Hepatic stellate cell (primary cell): Measurements from ENCODE around the gene KCNQ1.

Experiments used
- DNase-seq: peaks from one replicate; pipeline ENCODE4 v3.0.0; 2011; ENCODE audit warnings: low spot score

KCNQ1 gene

DNA sequence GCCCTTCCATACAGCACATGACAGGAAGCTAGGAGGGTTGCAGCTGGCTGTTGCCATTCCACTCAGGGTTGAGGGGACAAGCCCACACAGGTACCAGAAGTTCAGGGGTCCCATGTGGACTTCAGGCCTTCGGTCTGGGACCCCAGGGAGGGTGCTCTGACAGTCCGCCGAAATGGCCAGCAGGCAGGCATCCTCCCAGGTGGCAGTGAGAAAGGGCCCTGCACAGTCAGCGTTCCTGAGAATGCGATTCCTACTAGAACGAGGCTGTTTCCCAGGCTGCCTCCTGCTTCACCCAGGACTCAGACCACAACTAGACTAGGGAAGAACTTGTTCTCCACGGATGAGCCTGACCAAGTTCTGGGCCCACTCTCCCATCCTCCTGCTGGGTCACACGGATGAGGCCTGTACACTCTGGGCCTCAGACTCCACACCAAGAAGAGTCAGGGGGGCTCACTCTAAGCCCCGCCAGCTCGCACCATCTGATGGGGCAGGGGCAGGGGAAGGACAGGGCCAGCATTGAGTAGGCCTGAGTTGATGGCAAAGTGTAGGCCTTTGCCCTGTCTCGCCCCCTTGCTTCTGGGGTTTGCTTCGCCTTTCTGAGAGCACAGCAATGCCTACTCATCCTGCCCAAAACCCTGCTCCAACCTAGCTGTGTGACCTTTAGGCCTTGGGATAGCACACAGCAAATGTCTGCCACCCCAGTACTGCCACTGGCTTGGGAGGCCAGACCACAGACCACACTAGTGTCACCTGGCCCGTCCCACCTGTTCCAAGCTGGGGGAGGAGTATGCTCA, 241.0 kb downstream of the KCNQ1 start:
- no peak for DNase-seq

DNA sequence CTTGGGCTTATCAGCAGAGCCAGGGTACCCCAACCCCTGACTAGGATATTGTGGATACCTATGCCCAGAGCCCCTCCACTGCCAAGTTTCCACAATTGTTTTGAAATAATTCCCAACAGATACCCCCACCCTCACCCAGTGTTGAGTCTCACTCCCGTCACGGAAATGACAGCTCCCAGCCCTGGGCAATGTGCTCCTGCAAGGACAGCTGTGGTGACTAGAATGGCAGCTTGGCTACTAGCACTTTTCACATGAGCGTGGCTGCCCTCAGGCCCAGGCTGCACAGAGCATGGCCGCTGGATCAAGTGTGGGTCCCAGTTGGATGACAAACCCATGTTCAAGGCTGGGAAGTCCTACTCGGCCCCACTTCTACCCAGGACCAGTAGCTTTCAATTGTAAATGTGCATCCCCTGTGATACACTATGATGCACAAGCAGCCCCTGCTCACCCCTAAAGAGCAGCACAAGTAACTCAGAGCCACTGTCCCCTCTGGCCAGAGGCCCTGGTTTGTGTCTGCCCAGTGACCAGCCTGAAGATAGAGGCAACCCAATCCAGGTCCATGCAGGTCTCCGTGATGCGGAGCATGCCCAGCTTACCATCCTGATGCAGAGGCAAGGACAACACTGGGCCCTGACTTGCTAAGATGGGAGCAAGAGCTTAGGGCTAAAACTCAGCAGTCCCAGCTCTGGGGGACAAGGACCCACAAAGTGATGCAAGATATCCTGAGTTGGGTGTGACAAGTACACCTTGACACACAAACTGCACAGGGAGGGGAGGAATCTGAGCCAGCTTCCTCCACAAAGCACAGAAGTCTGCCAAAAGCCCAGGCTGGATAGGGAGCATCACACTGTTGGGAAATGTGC, 241.8 kb downstream of the KCNQ1 start:
- no peak for DNase-seq

DNA sequence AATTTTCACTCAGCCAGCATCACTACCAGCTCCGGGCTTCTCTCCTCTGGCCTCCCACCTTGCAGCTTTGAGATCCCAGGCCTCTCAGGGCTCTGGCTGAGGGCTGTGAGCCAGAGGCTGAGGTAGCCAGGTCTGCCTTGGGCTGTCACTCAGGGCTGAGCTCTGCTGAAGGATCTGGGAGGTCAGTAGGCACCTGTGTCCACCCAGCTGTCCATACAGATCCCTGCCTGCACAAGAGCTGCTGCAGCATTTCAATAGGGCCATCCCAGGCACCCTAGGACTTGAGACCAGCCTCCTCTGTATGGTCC, 242.4 kb downstream of the KCNQ1 start:
- DNase-seq: no peak

DNA sequence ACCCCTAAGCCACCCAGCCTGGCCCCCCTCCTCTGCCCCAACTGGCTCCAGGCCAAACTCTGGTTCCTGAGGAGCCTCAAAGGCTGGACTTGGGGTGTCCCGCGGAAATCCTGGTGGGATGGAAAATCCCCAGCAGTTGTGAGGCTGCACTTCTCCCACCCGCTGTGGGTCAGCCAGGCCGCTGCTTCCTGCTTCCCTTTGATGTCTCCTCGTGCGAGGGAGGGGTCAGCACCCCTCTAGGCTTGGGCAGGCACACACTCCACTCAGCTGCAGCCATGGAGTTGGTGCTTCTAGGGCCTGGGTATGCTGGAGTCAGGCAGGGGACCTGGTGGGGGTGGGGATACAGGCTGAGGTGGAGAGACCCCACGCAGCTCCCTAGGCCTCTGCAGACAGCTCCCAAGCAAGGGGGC, 243.0 kb downstream of the KCNQ1 start:
- DNase-seq: no peak

DNA sequence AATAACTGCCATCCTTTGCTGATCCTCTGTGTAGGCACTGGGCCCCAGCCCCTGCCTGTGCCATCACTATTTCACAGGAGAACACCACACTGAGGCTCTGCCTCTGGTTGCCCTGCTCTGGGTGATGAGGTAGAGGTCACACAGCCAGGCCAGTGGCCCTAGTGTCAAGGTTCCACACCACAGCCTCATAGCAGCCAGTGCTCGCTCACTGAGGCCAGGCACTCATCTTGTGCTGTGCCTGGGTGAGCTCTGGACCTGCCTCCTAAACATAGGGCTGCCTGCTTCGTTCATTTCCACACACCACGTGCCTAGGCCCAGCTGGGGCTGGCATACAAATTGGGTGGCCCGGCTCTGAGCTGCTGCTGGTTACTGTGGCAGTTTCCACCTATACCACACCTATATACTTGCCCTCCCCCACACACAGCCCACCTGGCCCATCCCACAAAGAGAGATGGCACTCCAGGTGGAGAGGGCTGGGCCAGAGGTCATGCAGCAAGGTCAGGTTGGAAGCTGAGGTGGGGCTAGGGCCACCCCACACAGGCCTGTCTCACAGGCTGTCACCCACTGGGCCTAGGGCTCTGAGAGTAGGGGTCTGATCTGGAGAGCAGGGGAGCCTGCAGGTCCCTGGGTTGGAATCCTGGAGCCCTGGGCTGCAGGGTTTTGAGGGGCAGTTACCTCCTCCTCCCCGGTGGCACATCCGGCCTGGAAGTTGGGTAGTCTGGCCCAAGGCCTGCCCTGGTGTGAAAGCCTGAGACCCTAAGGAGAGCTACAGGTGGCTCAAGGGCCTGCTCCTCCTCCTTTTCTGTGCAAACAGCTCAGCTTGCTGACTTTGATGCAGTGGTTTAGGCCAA, 243.8 kb downstream of the KCNQ1 start:
- no peak for DNase-seq

DNA sequence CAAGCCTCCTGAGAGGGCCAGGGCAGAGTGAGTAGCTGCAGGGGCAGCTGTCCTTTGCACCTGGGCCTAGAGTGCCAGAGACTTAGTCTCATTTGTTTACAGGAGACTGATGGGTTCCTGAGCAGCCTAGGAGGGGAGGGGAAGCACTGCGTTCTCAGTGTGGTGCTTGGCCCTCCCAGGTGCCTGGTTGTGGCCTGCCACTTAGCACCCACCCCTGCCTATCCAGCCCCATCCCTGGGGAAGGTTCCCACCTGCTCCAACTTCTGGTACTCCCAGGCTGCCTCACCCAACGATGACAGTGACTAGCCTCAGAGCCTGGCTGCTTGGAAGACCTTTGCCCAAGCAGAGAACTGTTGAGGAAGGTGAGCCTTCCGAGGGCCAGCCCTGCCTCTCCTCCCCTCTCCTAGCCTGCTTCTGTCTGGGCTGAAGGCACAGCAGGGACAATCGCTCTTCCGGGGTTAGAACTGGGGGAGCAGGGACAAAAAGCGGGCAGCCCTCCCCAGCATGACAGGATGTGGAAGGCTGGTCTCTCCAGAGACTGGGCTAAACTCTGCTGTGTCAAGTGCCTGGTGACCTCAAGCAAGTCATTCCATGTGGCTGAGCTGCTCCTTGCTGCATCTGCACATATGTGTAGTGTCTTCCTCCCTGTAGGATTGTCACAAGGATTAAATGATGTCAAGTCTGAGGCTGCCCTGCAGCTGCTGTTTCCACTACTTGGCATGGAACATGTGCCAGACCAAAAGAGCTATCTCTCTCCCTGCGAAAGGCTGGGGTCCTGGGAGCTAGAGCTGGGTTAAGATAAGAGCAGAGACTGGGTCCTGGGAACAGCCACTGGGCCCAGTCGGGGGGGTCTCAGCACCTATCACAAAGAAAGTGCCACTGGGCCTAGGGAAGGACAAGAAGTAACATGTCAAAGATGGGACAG, 245.1 kb downstream of the KCNQ1 start:
- no peak for DNase-seq

DNA sequence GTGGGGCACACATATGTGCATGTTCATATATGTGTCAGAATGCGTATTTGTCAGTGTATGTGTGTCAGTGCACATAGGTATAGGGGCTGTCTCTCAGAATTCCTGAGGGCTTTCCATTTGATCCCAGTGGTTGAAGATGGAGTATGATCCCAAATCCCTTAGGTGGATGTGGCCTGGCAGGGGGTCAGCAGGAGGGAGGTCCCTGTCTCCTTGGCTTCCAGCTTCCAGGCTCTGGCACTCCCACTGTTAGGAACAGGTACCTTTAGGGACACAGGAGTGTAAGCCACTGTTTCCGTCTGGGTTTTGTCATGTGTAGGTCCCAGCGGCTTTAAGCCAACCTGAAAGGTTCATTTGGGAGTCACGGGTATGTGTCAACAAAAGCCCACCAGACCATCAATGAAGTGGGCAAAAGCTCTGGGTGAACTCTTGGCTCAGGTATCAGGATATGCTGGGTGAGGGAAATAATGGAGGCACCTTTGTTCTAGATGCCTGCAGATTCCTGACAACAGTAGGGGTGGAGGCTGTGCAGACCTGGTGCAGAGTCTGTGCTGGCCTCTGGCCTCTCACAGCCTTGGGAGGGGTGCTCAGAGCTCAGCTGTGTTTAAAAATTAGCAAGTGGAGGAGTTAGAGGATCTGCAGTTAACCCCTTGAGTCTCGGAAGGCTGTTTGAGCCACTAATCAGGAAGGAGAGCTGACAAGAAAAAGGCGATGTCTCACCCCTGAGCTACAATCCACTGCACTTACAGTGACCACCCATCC, 246.0 kb downstream of the KCNQ1 start:
- no peak for DNase-seq

DNA sequence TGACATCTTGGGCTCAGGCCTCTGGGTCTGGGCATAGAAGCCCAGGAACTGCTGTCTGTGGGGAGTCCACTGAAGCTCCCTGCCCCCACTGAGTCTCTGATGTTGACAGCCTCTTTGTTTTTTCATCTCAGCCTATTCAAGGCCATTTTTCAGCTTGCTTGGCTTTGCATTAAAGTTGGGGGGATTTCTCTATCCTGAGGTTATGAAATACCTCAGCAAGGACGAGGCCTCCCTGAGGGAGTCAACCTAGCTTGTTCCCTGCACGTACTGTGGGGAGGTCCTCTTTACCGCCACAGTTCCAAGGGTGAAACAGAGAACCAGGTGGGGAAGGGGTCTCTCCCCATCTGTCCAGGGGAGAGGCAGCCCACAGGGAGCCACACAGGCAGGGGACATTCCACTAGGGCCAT, 246.6 kb downstream of the KCNQ1 start:
- no peak for DNase-seq

DNA sequence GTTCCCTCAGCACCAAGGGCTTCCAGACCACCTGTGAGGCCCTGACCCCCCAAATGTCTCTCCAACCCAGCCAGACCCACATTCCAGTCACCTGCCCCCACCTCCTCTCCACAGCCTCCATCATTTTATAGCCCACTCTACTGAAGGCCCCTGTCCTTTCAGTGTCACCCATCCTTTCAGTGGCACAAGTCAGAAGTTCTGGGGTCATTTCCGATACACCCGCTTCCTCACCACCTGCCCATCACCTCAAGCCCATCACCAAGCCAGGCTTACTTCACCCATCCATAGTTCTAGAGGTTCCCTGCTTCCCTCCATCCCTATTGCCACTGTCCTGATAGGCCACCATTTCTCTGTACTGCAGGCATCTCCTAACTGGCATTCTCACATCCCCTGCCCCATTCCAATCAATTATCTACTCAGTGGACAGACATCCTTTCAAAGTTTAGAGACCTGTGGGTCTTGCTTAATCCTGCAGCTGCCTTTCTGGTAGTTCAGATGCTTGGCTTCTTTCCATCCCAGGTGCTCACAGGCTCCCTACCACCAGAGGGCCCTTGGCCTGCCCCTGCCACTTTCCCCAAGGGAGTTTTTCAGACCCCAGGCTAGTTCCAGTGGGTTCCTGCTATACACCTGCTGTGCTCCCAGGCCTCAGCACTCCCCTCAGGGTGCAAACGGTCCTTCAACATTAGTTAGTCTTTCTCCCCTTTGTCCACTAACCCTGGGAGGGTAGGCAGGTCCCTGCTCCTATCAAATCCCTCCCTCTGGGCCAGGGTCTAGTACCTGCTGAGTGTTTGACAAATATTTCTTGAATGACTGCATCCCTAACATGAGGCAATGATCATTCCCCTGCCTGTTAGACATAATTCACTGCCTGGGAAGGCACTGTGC, 247.4 kb downstream of the KCNQ1 start:
- DNase-seq: no peak

DNA sequence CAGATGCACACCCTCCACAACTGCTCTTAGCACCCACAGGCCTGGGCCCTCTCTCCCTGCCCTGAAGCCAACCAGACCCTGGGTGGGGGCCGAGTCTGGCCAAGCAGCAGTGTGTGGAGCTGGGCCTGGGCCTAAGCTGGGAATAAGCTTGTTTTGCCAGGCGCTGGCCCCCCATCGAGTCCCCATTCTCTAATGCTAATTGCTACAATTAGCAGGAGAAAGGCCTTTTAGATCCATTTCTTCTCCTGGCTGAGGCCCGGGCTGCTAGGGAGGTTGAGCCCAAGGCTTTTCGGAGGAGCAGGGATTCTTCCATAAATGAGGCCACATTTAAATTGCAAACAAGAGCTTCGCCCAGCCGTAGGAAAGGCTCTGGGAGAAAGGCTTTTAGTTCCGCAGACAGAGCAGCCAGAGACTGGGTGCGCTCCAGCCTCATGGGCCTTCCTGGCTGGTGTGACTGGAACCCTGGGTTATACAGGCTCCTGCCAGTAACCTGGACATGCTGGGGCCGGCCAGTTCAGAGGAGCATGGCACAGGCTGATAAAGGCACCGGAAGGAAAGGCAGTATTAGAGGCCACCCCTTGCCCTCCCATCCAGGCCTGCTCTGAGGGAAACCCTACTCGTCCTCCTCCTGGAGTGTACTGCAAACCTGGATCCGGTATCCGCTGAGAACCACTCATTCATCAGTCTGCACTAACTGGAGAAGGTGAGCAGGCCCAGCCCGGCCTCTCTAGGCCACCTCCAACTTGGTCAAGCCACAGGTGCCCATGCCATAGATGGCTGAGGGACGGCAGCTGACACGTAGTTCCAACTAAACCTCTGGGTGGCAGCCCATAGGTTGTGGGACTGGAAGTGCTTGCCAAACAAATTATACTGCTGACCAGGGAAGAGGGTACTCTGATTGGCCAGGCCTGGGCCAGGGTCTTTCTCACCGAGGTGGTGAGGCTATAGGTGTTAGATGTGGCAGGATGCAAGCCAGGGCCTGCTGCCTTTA, 248.8 kb downstream of the KCNQ1 start:
- no peak for DNase-seq

DNA sequence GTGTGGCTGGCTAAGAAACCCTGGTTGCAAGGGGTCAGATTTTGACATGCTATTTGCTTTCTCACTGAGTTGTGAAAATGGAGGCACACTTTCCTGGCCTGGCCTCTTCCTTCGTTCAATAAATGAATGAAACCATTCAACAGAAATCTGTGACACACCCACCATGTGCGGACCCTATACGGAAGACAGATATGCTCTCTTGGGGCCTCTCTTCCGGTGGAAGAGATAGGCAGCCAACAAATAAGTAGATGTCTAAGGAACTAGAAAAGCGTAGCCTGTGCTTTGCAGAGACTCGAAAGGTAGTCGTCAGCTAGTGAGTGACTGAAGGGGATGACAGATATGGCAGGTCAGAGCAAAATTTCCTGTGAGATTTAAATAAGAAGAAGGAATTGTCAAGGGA, 249.7 kb downstream of the KCNQ1 start:
- DNase-seq: no peak

DNA sequence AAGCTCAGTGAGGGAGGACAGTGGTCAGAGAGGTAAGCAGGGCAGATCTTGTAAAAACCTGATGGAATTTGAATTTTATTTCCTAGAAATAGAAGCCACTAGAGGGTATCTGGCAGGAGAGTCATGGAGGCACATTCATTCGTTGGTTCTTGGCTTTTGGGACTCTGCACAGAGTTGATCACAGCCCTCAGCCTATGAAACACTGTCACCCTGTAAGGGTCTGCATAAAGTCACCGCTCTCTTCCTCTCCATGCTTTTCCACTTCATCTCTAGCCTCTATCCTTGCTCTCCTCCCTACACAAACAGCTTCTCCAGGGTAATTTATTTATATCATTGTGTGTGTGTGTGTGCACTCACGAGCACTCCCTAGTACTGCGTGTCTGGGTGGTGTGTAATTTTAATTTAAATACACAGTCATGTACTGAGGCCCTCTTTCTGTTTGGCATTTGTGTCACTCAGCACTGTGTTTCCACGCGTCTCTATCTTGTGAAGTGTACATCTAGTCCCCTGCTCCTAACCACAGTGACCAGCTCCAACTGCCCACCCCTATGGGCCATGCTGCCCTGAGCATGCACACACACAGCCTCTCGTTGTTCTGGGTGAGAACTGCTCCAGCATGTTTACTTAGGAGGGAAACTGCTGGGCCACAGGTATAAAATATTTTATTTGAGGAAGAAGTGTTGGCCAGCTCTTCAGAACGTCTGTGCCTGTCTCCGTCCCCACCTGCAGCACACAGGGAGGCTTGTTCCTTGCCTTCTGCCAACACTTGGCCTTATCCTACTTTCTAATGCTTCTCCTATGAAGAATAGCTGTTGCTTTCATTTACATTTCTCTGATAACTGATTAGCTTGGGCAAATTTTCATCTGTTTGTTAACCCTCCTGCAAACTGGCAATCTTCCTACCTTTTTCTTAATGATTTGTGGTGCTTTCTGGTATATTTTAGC, 250.5 kb downstream of the KCNQ1 start:
- no peak for DNase-seq

DNA sequence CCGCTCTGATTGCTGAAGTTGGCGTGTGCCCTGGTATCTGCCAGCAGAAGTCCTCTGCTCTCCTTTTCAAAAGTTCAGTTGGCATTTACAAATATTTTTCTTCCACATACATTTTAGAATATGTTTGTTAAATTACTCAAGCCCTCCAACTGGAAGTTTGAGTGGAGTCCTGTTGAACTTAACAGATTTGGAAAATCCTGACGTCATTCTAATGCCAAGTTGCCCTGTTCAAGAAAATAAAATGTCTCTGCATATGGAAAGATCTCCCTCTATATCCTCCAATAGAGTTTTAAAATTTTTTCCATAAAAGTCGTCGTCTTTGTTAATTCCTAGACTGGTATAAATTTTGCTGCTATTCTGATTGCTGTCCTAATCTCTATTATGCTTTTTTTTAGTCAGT, 251.6 kb downstream of the KCNQ1 start:
- no peak for DNase-seq

DNA sequence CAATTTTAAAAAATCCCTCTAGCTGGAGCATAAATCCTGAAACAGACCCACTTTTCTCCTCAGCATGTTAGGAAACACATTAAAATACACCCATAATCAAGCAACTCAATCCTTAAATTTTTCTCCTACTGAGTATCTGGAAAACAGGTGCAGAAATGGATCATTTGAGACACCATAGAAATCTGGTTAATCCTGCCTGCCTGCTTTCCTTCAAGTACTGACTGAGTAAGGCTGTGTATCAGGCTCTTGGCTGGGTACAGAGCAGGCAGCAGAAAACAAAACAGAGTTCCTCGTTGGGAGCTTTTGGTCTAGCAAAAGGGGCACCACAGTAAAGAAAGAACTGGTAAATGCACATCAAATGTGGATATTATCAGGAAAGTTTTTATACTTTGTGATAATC, 253.1 kb downstream of the KCNQ1 start:
- no peak for DNase-seq

DNA sequence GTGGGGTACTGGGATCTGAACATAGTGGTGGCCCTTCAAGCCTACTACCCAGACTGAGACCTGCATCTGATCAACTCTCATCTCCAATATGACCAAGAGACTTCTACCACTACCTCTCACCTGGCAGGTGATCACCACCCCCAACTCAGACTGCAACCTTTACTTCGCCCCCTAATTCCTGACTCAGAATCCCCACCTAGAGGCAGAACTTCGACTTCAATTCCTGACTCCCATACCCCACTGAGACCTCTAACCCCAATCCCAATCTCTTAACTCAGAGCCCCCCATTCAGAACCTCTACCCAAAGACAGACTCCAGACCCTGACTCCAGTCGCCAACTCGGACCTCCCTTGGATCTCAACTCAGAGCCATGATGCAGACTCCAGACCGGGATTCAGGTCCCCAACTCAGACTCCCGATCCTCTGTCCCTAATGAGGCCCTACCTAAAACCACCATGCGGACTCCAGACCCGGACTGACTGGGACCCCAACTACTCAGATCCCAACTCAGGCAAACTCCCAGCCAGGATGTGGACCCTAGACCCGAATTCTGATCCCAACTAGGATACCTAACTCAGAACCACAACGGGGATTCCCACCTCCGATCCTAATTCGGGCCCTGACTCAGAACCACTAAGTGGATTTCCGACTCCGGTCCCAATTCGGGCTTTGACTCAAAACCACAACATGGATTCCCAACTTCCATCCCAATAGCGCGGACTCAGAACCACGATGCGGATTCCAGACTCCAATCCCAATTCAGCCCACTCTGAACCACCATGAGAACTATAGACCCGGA, 253.8 kb downstream of the KCNQ1 start:
- DNase-seq: no peak

DNA sequence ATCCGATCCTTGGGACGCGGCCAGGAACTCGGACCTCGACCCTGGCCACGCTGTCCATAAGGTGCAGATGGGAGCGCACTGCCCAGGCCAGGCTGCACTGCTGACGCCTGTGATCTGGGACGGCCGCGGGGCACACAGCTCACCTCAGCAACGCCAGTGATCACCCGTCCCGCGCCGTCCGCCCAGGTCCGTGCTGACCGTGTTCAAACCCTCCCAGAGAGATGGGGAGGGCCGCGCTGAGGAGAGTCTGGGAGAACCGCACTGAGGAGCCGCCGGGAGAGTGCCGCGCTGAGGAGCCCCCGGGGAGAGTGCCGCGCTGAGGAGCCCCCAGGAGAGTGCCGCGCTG, 254.3 kb downstream of the KCNQ1 start:
- no peak for DNase-seq
